ENCODE results near the gene EIF2B5. TPM values are rescaled to one million over a fixed set of nuclear protein-coding genes. Genes with fewer than 3 reads are reported as not detected.
A peak's percentile ranks its signal among the peaks of the same experiment; 100 is the strongest.

Gene EIF2B5
- total and polyA plus RNA-seq, 3 donors from 2014 or later = 36.7 to 48.1 (median 37.2) TPM

GRCh38 chr3:184166671-184167070, 31.5 kb downstream of the EIF2B5 start:
- intact Hi-C loops (cut with DNase I; ENCODE audit: low total_unique reads) = no loop called here
- H3K27me3 ChIP-seq = no peaks in the 10 kb centered on the region
- peaks cover 2% of the 10 kb centered on the region for H3K4me1 ChIP-seq
- no peak for TF ChIP-seq CTCF (IDR thresholded peaks at IDR 0.05)
- no peaks in the 10 kb centered on the region for H3K9me3 ChIP-seq
- no peak for DNase-seq
- H3K4me3 ChIP-seq = no peak overlapping the region
- WGBS, 2 donors = 93 to 100% methylated on average over 3 to 6 of the region's 6 CpGs
- no peaks in the 10 kb centered on the region for H3K36me3 ChIP-seq (ENCODE audit: low read depth, missing control alignments)
- H3K27ac ChIP-seq = no peak overlapping the region

- no peaks in the 10 kb centered on the region for H3K9me3 ChIP-seq
- WGBS, 2 donors = 90% methylated on average over 2 to 8 of the region's 8 CpGs
- no peak for DNase-seq
- TF ChIP-seq POLR2A (IDR thresholded peaks at IDR 0.05) = no peak
- TF ChIP-seq CTCF (IDR thresholded peaks at IDR 0.05) = no peak
- no peak overlapping the region for H3K27ac ChIP-seq
- no peak overlapping the region for H3K4me3 ChIP-seq
- intact Hi-C loops (cut with DNase I; ENCODE audit: low total_unique reads) = no loop called here
- H3K4me1 ChIP-seq = no peaks in the 10 kb centered on the region
- H3K27me3 ChIP-seq = no peaks in the 10 kb centered on the region
- H3K36me3 ChIP-seq (ENCODE audit: low read depth, missing control alignments) = no peaks in the 10 kb centered on the region
Observed at GRCh38 chr3:184167786-184168185, 32.6 kb downstream of the EIF2B5 start.

- no peak overlapping the region for H3K4me3 ChIP-seq
- 57 to 64% methylated on average over 7 to 9 of the region's 9 CpGs for WGBS, 2 donors
- no peaks in the 10 kb centered on the region for H3K9me3 ChIP-seq
- DNase-seq = no peak
- no peaks in the 10 kb centered on the region for H3K4me1 ChIP-seq
- no peak overlapping the region for H3K27ac ChIP-seq
- intact Hi-C loops (cut with DNase I; ENCODE audit: low total_unique reads) = no loop called here
- no peaks in the 10 kb centered on the region for H3K36me3 ChIP-seq (ENCODE audit: low read depth, missing control alignments)
- no peak for TF ChIP-seq POLR2A (IDR thresholded peaks at IDR 0.05)
- TF ChIP-seq CTCF (IDR thresholded peaks at IDR 0.05) = no peak
- no peaks in the 10 kb centered on the region for H3K27me3 ChIP-seq
Observed at GRCh38 chr3:184168363-184169120, 33.4 kb downstream of the EIF2B5 start.

- no peaks in the 10 kb centered on the region for H3K9me3 ChIP-seq
Observed at GRCh38 chr3:184169896-184170875, 35.0 kb downstream of the EIF2B5 start.

More at GRCh38 chr3:184169896-184170875, 35.0 kb downstream of the EIF2B5 start:
- WGBS, 2 donors = 67 to 70% methylated on average over 24 to 66 of the region's 66 CpGs
- Histone ChIP-seq H3K4me1 (no peaks in the 10 kb centered on the region), H3K4me3 (peak overlapping the region; percentile 9 to 42), H3K36me3 (ENCODE audit: low read depth, missing control alignments) (no peaks in the 10 kb centered on the region), H3K27ac (no peak overlapping the region), H3K27me3 (no peaks in the 10 kb centered on the region)
- TF ChIP-seq POLR2A (IDR thresholded peaks at IDR 0.05) (no peak), CTCF (IDR thresholded peaks at IDR 0.05) (no peak)
- DNase-seq = no peak
- intact Hi-C loops (cut with DNase I; ENCODE audit: low total_unique reads) = no loop called here

Data from testis (tissue), 3 donors.